Caco-2 (cell line): Measurements from ENCODE around the gene SLC3A2. TPM values are rescaled to one million over a fixed set of nuclear protein-coding genes. Genes with fewer than 3 reads are reported as not detected.

Experiments
- BruUV-seq: library from RNA; stranded (reverse); fragments of 400-500 nt; replicated peaks from 2 replicates; lab custom pipeline; 2021; lab: Mats Ljungman, UMichigan
- CTCF ChIA-PET: fragments of 300-600 bp; sonication (Branson Sonifier 250); formaldehyde crosslinking; loops from one replicate; lab custom pipeline; 2022; ENCODE audit warnings: antibody characterized with exemption; lab: Charles Lee
- POLR2A ChIA-PET: fragments of 300-600 bp; sonication (Branson Sonifier 250); formaldehyde crosslinking; loops from one replicate; lab custom pipeline; 2022; ENCODE audit warnings: antibody characterized with exemption; lab: Charles Lee
- DNase-seq, 2 experiments: peaks; one replicate each; pipeline versions ENCODE4 v3.0.0 to v3.0.0-alpha.2; 2020 to 2022
- H3K27me3 ChIP-seq: replicated peaks from 2 replicates; pipeline ENCODE4 v1.6.0; 2011; ENCODE audit warnings: low read length; ENCODE audit not compliant: control insufficient read depth, insufficient read depth
- H3K36me3 ChIP-seq: 2 replicates; pipeline ENCODE4 v1.5.1; 2011; ENCODE audit warnings: low read length; ENCODE audit not compliant: control insufficient read depth, insufficient read depth
- H3K4me1 ChIP-seq: fragments of 250-450 bp; sonication (Bioruptor Pico); 2 replicates; pipeline ENCODE4 v1.5.1; 2020; ENCODE audit warnings: mild to moderate bottlenecking
- H3K4me3 ChIP-seq: 2 replicates; pipeline ENCODE4 v1.5.1; 2011; ENCODE audit warnings: low read depth, mild to moderate bottlenecking, control low read depth, low read length
- H3K9me3 ChIP-seq: fragments of 250-450 bp; sonication (Bioruptor Pico); 2 replicates; pipeline ENCODE4 v1.5.1; 2020; ENCODE audit warnings: mild to moderate bottlenecking, moderate library complexity
- H3K27ac Mint-ChIP-seq: one replicate; pipeline ENCODE4 v1.8.0; 2022; ENCODE audit warnings: mixed read lengths; ENCODE audit not compliant: unreplicated experiment
- H3K27me3 Mint-ChIP-seq: one replicate; pipeline ENCODE4 v1.8.0; 2022; ENCODE audit warnings: mixed read lengths; ENCODE audit not compliant: insufficient read depth, unreplicated experiment
- H3K36me3 Mint-ChIP-seq: one replicate; pipeline ENCODE4 v1.8.0; 2022; ENCODE audit warnings: mild to moderate bottlenecking, mixed read lengths; ENCODE audit not compliant: insufficient read depth, unreplicated experiment
- H3K4me1 Mint-ChIP-seq: one replicate; pipeline ENCODE4 v1.8.0; 2022; ENCODE audit warnings: low read depth, mixed read lengths; ENCODE audit not compliant: unreplicated experiment
- H3K4me3 Mint-ChIP-seq: one replicate; pipeline ENCODE4 v1.8.0; 2022; ENCODE audit warnings: mild to moderate bottlenecking, moderate library complexity, mixed read lengths; ENCODE audit not compliant: unreplicated experiment
- H3K9me3 Mint-ChIP-seq: one replicate; pipeline ENCODE4 v1.8.0; 2022; ENCODE audit warnings: mixed read lengths; ENCODE audit not compliant: unreplicated experiment
- intact Hi-C: fragments of 100-400 bp; cut with micrococcal nuclease; formaldehyde crosslinking; loops from one replicate; pipeline ENCODE4 v1.10.0; 2022; ENCODE audit not compliant: unreplicated experiment
- total RNA-seq: library from RNA; stranded (reverse); gene quantifications from 2 replicates; pipeline ENCODE4 v1.2.3, GENCODE V29; 2022
- TF ChIP-seq, protein P1 (sequence below), 2 experiments: fragments of 200-600 bp in 1 of 2; IDR thresholded peaks; 1 replicate in 1 of 2; 2 replicates in 1 of 2; pipeline versions ENCODE4 v1.5.1 to v1.8.0; 2011 to 2022; ENCODE audit warnings: antibody characterized with exemption in 1 of 2, control low read depth in 1 of 2, inconsistent platforms in 1 of 2, low read depth in 1 of 2, low read length in 1 of 2, mild to moderate bottlenecking in 1 of 2, moderate library complexity in 1 of 2; ENCODE audit not compliant: insufficient read depth in 1 of 2, severe bottlenecking in 1 of 2, unreplicated experiment in 1 of 2

Gene SLC3A2
- total RNA-seq, 1 experiment from 2014 or later, result 879 TPM

DNA sequence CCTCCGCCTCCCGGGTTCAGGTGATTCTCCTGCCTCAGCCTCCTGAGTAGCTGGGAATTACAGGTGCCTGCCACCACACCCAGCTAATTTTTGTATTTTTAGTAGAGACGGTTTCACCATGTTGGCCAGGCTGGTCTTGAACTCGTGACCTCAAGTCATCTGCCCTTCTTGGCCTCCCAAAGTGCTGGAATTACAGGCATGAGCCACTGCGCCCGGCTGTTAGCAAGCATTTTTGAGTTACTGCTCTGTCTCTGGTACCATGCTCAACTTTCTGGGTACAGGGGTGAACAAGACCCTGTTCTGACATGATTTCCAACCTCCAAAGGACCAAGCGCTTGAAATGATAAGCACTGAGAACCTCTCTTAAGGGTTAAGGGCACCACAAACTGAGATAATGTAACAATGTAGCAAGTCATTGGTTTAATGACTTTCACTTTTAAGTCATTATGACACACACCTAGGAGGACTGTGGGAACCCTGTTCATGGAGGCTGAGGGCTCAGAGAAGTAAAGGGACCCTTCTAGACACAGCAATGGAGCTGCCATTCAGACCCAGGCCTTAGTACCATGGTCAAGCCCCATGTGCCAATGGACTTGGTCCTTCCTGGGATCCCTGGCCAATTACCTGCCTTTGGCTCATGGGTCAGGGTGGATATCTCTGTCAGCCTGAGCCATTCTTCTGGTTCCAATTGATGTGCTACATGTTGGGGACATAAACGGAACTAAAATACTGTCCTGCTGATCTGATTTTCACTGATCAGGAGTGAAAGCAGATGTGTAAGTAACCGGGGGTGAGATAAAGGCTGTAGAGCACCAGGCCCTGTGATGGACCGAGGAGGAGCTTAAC lies 11.6 kb downstream of the SLC3A2 start:
- H3K36me3 Mint-ChIP-seq, result peaks cover 56% of the 10 kb centered on the region
- H3K27me3 ChIP-seq, result no peaks in the 10 kb centered on the region
- H3K4me1 ChIP-seq, result peaks cover 48% of the 10 kb centered on the region
- no peaks in the 10 kb centered on the region for H3K27me3 Mint-ChIP-seq
- ChIA-PET CTCF (no interaction called here), POLR2A (interaction anchor here (0.5 kb wide), 1 partner anchor 12 kb away, joined by 3 read pairs; no protein-coding TSS in a partner anchor)
- DNase-seq, result no peak
- no peak overlapping the region for H3K4me3 ChIP-seq
- TF ChIP-seq, protein P1, sequence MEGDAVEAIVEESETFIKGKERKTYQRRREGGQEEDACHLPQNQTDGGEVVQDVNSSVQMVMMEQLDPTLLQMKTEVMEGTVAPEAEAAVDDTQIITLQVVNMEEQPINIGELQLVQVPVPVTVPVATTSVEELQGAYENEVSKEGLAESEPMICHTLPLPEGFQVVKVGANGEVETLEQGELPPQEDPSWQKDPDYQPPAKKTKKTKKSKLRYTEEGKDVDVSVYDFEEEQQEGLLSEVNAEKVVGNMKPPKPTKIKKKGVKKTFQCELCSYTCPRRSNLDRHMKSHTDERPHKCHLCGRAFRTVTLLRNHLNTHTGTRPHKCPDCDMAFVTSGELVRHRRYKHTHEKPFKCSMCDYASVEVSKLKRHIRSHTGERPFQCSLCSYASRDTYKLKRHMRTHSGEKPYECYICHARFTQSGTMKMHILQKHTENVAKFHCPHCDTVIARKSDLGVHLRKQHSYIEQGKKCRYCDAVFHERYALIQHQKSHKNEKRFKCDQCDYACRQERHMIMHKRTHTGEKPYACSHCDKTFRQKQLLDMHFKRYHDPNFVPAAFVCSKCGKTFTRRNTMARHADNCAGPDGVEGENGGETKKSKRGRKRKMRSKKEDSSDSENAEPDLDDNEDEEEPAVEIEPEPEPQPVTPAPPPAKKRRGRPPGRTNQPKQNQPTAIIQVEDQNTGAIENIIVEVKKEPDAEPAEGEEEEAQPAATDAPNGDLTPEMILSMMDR (IDR thresholded peaks at IDR 0.05; ENCODE audit: insufficient read depth in 1 of 2, low read depth in 1 of 2, low read length in 1 of 2, severe bottlenecking in 1 of 2, unreplicated experiment in 1 of 2), result no peak
- intact Hi-C loops, result no loop called here
- H3K4me3 Mint-ChIP-seq, result no peak overlapping the region
- no TSS peak for BruUV-seq
- peaks cover 7% of the 10 kb centered on the region; the same call in 1 of the 2 replicates for H3K36me3 ChIP-seq
- H3K27ac Mint-ChIP-seq, result peak overlapping the region; percentile 27
- H3K4me1 Mint-ChIP-seq, result peaks cover 43% of the 10 kb centered on the region
- no peaks in the 10 kb centered on the region for H3K9me3 Mint-ChIP-seq
- no peaks in the 10 kb centered on the region for H3K9me3 ChIP-seq

DNA sequence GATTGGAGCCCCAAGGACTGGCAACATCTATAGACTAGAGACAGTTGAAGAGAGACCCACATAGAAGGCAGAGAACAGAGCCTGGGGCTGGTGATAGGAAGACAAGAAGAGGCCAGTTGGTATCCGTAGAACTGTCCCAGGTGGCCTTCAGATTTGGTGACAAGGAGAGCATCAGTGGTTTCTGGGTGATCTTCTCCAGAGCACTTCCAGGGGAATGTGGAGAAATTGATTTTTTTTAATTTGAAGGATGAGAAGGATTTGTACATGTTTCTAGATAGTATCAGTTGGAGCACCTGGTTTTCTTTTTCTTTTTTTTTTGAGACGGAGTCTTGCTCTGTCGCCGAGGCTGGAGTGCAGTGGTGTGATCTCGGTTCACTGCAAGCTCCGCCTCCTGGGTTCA lies 14.8 kb downstream of the SLC3A2 start:
- no peaks in the 10 kb centered on the region for H3K27me3 Mint-ChIP-seq
- Histone ChIP-seq H3K9me3 (no peaks in the 10 kb centered on the region), H3K4me1 (peaks cover 21% of the 10 kb centered on the region), H3K27me3 (no peaks in the 10 kb centered on the region), H3K36me3 (no peaks in the 10 kb centered on the region), H3K4me3 (no peak overlapping the region)
- no TSS peak for BruUV-seq
- ChIA-PET CTCF (no interaction called here), POLR2A (no interaction called here)
- H3K27ac Mint-ChIP-seq, result no peak overlapping the region
- peaks cover 14% of the 10 kb centered on the region for H3K4me1 Mint-ChIP-seq
- intact Hi-C loops, result no loop called here
- H3K9me3 Mint-ChIP-seq, result no peaks in the 10 kb centered on the region
- DNase-seq, result no peak
- TF ChIP-seq, protein P1 (IDR thresholded peaks at IDR 0.05; ENCODE audit: insufficient read depth in 1 of 2, low read depth in 1 of 2, low read length in 1 of 2, severe bottlenecking in 1 of 2, unreplicated experiment in 1 of 2), result no peak
- no peak overlapping the region for H3K4me3 Mint-ChIP-seq
- H3K36me3 Mint-ChIP-seq, result peaks cover 24% of the 10 kb centered on the region

DNA sequence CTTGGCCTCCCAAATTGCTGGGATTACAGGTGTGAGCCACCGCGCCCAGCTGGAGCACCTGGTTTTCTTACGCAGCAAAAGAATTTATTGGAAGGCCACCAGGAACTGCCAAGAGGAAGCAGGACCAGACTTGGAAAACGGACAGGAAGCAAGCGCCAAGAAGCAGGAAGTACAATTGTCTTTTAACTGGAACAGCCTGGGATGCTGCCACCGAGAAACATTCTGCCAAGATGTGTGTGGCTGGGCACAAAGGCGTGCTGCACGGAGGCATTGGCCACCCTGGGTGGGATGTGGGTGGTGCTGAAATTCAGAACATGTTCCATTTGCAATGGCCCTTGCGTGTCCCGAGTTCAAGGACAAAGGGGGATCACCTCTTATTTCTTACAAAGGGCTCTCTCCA lies 15.4 kb downstream of the SLC3A2 start:
- no peaks in the 10 kb centered on the region for H3K9me3 Mint-ChIP-seq
- H3K4me1 ChIP-seq, result peaks cover 15% of the 10 kb centered on the region
- H3K36me3 Mint-ChIP-seq, result peaks cover 19% of the 10 kb centered on the region
- H3K27ac Mint-ChIP-seq, result no peak overlapping the region
- BruUV-seq, result no TSS peak
- H3K4me3 Mint-ChIP-seq, result no peak overlapping the region
- ChIA-PET POLR2A (no interaction called here), CTCF (no interaction called here)
- TF ChIP-seq, protein P1 (IDR thresholded peaks at IDR 0.05; ENCODE audit: insufficient read depth in 1 of 2, low read depth in 1 of 2, low read length in 1 of 2, severe bottlenecking in 1 of 2, unreplicated experiment in 1 of 2), result no peak
- intact Hi-C loops, result no loop called here
- H3K27me3 Mint-ChIP-seq, result no peaks in the 10 kb centered on the region
- no peaks in the 10 kb centered on the region for H3K9me3 ChIP-seq
- no peak for DNase-seq
- H3K27me3 ChIP-seq, result no peaks in the 10 kb centered on the region
- no peaks in the 10 kb centered on the region for H3K36me3 ChIP-seq
- no peak overlapping the region for H3K4me3 ChIP-seq
- peaks cover 12% of the 10 kb centered on the region for H3K4me1 Mint-ChIP-seq
